ENCODE measurements around the gene PTPRG. TPM values are rescaled to one million over a fixed set of nuclear protein-coding genes. Genes with fewer than 3 reads are reported as not detected.

PTPRG gene
- total and polyA plus RNA-seq, 2 donors (not counting 3 experiments of a cell fraction or from before 2014, with no cell fraction given), result 8.9 to 39.1 TPM

DNA sequence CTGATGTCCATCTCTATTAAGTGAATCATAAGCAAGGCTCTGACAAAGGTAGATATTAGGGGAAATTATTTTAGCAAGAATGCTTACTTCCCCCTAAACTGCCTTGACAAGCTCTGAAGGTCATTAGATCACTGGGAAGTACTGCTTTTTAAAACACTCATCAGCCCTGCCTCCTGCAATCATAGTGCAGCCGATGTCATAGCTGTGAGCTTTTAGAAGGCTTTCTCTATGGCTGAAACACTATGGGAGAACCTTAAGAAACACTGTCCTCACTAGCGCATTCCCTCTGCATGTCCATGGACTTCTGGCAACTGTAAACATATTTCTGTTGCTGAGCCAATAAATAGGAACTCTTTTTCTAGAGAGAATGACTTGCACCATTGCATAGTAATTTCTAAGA, 38.7 kb upstream of the PTPRG start:
- TF ChIP-seq EZH2 (IDR thresholded peaks at IDR 0.05; ENCODE audit: borderline replicate concordance, low read depth, low read length, severe bottlenecking) (no peak), MYC (IDR thresholded peaks at IDR 0.05; ENCODE audit: low read depth, low read length) (no peak), JUN (IDR thresholded peaks at IDR 0.05; ENCODE audit: borderline replicate concordance, insufficient read depth, insufficient read length, low read depth) (no peak), FOS (IDR thresholded peaks at IDR 0.05; ENCODE audit: borderline replicate concordance, insufficient read depth, low read length) (no peak), POLR2AphosphoS5 (IDR thresholded peaks at IDR 0.05; ENCODE audit: insufficient read depth, low read depth, low read length) (no peak), POLR2A (IDR thresholded peaks at IDR 0.05; ENCODE audit: low read depth, low read length) (no peak), GATA2 (IDR thresholded peaks at IDR 0.05; ENCODE audit: insufficient read depth, insufficient read length, low read depth, low read length) (no peak)
- TF ChIP-seq, protein P1, sequence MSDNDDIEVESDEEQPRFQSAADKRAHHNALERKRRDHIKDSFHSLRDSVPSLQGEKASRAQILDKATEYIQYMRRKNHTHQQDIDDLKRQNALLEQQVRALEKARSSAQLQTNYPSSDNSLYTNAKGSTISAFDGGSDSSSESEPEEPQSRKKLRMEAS (IDR thresholded peaks at IDR 0.05; ENCODE audit: insufficient read depth, insufficient read length), result no peak
- TF ChIP-seq, protein P2, sequence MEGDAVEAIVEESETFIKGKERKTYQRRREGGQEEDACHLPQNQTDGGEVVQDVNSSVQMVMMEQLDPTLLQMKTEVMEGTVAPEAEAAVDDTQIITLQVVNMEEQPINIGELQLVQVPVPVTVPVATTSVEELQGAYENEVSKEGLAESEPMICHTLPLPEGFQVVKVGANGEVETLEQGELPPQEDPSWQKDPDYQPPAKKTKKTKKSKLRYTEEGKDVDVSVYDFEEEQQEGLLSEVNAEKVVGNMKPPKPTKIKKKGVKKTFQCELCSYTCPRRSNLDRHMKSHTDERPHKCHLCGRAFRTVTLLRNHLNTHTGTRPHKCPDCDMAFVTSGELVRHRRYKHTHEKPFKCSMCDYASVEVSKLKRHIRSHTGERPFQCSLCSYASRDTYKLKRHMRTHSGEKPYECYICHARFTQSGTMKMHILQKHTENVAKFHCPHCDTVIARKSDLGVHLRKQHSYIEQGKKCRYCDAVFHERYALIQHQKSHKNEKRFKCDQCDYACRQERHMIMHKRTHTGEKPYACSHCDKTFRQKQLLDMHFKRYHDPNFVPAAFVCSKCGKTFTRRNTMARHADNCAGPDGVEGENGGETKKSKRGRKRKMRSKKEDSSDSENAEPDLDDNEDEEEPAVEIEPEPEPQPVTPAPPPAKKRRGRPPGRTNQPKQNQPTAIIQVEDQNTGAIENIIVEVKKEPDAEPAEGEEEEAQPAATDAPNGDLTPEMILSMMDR (IDR thresholded peaks at IDR 0.05; ENCODE audit: extremely low read depth in 1 of 2, insufficient read depth in 1 of 2, low read depth in 1 of 2, low read length in 2 of 2), result no peak
- Histone ChIP-seq H3K9ac (replicated peaks; ENCODE audit: extremely low read depth, insufficient read depth, low read length) (no peak overlapping the region), H3K79me2 (ENCODE audit: control insufficient read depth, insufficient read depth, low read length) (no peaks in the 10 kb centered on the region), H3K27ac (ENCODE audit: insufficient read depth, low read depth, low read length) (no peak overlapping the region), H3K9me3 (replicated peaks; ENCODE audit: control insufficient read depth, insufficient read depth, low read length) (no peaks in the 10 kb centered on the region), H4K20me1 (replicated peaks; ENCODE audit: control insufficient read depth, extremely low read depth, insufficient read depth, low read length) (no peaks in the 10 kb centered on the region), H2AFZ (ENCODE audit: low read depth, low read length) (no peak overlapping the region), H3K27me3 (ENCODE audit: control insufficient read depth in 2 of 2, insufficient read depth in 2 of 2, low read length in 2 of 2) (peaks cover 0 to 6% of the 10 kb centered on the region in 2 experiments), H3K4me1 (ENCODE audit: control insufficient read depth, extremely low read depth, insufficient read depth, low read length) (no peaks in the 10 kb centered on the region), H3K4me3 (replicated peaks in 1 of 3; ENCODE audit: insufficient read depth in 1 of 3, low read depth in 1 of 3, low read length in 3 of 3) (no peak overlapping the region), H3K4me2 (ENCODE audit: insufficient read depth, low read length) (no peak overlapping the region), H3K9me1 (replicated peaks; ENCODE audit: control insufficient read depth, extremely low read depth, insufficient read depth, low read length) (no peaks in the 10 kb centered on the region), H3K36me3 (ENCODE audit: control insufficient read depth in 2 of 2, extremely low read depth in 1 of 2, insufficient read depth in 2 of 2, low read length in 2 of 2) (no peaks in the 10 kb centered on the region)
- dilution Hi-C loops (cut with MboI; ENCODE audit: extremely low pct_ligation_motif_present, low sequenced_read_pairs) (no loop called here), intact Hi-C loops (cut with micrococcal nuclease) (no loop called here)
- no TSS peak for BruUV-seq (replicated peaks)
- ChIA-PET CTCF (no interaction called here), POLR2A (no interaction called here)
- DNase-seq (ENCODE audit: low read depth, low spot score), result no peak
- no peak for FAIRE-seq
